Measurements from ENCODE around the gene PRRX1.

Gene PRRX1

DNA sequence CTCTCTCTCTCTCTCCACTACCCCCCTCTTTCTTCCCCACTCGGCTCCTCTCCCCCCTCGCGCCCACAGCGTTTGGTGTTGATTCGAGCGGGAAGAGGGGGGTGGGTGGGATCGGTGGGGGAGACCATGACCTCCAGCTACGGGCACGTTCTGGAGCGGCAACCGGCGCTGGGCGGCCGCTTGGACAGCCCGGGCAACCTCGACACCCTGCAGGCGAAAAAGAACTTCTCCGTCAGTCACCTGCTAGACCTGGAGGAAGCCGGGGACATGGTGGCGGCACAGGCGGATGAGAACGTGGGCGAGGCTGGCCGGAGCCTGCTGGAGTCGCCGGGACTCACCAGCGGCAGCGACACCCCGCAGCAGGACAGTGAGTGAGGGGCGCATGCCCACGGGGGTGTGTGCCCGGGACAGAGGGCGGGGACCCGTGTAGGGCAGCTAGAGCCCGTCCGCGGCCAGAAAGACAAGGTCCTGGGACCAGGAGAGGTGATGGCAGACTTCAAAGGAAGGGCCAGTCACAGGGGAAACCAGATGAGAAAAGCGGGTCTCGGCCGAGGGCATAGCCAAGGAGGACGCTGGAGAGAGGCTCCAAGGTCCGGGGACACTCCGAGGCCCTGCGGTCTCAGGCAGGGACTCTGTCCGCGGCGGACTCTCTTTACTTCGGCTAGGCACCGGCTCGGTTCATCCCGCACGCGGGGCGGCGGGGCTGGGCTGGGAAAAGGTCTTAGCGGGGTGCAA, at the start of gene PRRX1:
TSS of gene PRRX1 (plus strand) at position 39 of the 735 bp plus-strand sequence. CDS start at position 127, 88 bp downstream.
- DNase-seq (ENCODE audit: insufficient read length, low spot score) = no peak

DNA sequence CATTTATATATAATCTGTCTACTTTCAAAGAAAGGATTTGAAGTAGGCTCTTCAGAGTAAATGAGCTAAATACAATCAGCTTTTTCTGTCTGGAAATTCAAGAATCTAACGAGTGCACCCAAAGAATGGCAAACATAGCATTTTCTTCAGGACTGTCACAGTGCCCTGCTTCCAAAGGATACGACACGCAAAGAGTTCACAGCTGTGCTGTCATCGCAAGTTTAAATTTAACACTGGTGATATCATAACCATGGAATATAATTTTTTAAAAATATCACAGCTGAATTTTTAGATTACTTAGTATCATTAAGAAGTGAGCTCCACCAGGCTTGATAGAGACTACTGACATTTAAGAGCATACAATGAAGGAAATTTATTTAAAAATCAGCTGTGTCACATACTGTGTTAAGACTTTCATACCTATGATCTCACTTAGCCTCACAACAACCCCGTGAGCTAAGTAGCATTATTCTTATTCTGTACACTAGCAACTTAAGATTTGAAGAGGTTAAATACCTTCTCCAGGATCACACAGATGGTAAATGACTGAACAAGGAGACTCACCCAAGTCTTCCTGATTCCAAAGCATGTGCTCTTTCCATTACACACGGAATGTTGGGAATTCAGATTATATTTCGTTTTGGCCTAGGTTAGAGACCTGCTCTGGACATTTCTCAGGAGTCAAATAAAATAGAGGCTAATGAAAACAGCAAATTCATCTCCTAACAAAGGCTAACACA, 46.2 kb upstream of the PRRX1 start:
- FAIRE-seq (no peak), DNase-seq (ENCODE audit: insufficient read length, low spot score) (no peak)

More for the DNA sequence above, at the start of gene PRRX1:
- FAIRE-seq = no peak

DNA sequence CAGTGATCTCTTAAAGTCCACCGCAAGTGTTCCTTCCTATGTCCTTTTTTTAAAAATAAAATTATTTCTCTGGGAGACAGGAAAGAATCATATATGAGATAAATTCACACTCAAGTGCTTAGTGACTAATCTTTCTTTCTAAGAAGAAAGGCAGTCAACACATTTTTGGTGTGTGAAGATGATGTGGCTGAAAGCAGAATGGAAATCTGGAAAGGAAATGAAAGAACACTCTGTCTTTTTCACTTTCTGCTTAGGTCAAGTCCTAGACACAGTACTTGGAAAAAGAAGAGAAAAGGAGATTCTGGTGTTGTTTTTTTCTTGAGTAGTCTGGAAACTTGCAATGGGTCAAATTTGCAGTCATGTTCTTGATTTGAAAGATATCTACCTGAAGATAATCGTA, 45.5 kb upstream of the PRRX1 start:
- FAIRE-seq (no peak), DNase-seq (ENCODE audit: insufficient read length, low spot score) (no peak)

DNA sequence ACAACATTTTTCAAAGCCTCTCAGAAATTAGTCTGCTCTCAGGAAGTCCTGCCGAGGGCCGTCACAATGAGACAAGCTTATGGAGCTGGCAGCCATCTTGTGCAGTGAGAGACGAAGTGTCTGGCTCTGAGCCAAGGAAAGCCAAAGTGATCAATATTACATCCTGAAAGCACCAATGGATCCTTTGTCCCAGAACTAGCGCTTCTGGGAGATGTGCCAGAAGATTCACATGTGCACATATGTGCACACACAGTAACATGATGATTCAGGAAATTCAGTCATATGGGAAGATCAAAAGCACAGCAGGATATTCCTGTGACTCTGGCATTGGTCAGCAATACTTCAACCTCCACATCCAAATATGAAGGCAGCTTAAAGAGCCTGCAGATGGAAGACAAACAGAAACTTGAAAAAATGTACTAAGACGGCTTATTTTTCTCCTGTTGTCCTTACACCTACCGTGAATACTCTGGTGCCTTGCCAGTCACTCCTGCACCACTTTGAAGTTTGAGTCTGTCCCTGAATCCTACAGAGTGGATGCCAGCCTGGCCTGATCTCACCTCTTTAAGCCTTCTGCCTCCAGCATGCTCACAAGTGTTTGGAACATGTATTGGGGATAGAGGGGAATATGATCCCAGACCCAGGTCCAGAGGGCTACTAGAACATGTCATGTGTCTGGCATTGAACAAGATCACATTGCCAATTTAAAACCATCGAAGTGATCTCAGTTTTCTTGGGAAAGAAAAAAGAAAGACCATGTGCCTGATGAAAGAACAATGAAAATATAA, 44.5 kb upstream of the PRRX1 start:
- FAIRE-seq (no peak), DNase-seq (ENCODE audit: insufficient read length, low spot score) (no peak)

DNA sequence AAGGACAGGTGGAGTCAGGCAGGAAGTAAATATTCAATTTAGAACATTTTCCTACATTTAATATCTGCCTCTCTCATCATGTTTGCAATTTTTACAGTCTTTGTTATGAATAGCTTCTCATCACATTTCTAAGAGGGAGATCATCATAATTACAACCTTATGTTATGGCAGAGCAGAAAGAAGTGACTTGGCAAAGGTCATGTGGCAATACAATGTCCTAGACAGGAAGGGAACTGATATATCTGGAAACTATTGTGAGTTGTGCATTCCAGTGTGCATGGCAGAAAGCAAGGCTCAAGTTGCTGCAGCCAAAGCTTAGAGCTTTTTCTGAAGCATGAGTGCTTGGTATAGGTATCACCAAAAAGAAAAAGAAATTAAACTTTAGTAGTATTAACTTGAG, 43.8 kb upstream of the PRRX1 start:
- FAIRE-seq = no peak
- no peak for DNase-seq (ENCODE audit: insufficient read length, low spot score)

DNA sequence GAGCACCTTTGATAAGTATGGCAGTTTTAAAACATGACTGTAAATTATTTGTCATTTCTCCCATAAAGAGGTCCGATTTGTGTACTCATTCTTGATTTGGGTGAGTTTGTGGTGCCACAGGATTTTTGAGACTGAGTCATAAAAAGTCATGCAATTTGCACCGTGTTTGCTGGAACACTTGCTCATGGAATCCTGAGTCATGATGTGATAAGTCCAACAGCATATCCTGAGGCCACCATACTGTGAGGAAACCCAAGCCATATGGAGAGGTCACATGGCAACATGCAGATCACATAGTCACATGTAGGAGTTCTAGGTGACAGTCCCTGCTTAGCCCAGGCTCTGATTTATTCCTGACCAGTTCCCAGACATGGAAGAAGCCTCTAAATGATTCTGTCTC, 40.8 kb upstream of the PRRX1 start:
- DNase-seq (ENCODE audit: insufficient read length, low spot score) (no peak), FAIRE-seq (no peak)

DNA sequence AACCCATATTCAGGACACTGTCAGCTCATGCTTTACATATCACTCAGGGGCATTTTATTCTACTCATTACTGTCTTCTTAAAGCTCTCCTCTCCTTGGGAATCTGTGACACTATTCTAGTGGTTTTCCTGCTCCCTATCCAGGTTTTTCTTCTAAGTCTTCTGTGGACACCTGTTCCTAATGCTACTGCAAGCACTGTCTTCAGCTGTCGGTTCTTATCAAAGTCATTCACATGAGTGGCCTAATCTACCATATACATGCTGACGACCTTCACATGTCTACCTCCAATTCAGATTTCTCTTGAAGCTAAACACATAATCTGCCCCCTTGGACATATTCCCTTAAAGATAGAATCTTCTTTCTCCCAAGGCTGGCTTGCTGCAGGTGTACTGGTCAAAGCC, 39.8 kb upstream of the PRRX1 start:
- no peak for DNase-seq (ENCODE audit: insufficient read length, low spot score)
- no peak for FAIRE-seq

DNA sequence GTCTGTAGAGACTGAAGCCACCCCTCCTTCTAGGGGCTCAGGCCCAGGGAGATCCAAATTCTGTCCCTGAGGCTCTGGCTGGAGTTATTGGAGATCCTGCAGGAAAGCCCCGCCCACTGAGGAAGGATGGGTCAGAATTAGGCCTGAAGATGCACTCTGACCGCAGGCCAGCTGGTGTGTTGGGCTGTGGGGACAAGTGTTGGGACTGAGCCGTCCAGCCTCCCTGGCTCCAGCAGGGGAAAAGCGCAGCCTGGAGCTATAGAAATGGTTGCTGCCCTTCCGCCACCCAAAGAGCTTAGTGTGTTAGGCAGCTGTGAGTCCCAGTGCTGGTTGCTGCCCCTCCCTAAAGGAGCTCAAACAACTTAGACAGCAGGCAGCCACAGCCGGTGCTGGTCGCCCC, 33.0 kb upstream of the PRRX1 start:
- no peak for FAIRE-seq
- DNase-seq (ENCODE audit: insufficient read length, low spot score) = no peak

DNA sequence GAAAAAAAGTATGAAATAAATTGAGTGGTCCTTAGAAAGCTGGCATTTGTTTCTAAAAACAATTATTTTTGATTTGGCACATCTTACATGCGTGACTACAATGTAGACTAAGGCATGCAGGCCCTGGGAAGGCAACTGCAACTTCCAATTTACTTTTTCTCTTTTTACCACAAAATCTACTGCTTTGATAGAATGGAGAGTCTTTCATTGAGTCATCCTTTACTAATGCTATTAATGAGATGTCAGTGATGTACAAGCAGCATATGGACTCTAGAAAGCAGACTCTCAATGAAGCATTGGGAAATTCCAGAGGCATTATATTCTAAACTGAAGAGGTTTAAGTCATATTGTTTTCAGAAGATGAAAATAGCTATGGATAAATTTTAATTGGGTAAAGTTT, 29.6 kb upstream of the PRRX1 start:
- FAIRE-seq = no peak

DNA sequence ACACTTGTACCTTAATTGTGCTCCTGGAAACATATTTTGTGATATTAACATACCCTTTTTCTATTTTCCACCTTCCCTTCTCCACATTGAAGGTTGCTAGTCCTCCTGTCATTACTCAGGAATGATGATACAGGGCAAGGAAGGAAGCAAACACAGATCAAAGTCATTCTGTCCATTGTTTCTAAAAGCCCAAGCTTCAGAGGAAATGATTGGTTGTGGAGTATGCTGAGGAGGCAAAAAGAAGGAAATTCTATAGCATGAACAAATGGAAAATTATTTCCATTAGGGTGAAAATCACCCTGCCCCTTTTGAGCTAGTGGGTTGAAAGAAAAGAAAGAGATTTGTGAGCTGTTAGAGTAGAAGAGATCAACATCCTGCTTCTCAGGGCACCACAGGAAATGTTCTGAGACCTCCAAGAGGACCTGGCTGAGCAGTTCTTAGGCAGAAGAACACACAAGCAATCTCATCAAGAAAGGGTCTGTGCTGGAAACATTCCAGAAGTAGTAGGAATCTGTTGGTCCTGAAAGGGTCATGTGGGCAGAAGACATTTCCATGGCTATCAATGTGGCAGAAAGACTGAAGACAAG, 29.0 kb upstream of the PRRX1 start:
- FAIRE-seq = no peak

More for the DNA sequence above, 29.6 kb upstream of the PRRX1 start:
- DNase-seq (ENCODE audit: insufficient read length, low spot score) = no peak

DNA sequence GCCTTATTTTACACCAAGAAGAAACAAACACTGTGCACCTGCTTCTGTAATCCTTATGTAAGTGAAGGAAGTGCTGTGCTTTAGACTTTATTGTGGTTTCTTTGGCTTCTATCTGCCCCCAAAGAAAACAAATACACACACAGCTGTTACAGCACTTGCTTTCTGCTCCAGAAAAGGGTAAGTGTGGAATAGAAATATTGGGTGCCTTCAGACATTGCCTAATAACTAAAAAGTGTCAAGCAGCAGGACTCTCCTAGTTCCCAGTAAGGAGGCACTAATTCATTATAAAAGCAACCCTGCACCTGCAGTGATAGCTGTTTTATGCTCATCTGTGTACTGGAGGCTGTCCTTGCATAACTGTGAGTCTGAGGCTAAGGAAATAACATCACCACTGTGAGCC, 23.4 kb upstream of the PRRX1 start:
- no peak for DNase-seq (ENCODE audit: insufficient read length, low spot score)
- FAIRE-seq = no peak

More for the DNA sequence above, 29.0 kb upstream of the PRRX1 start:
- DNase-seq (ENCODE audit: insufficient read length, low spot score) = no peak

DNA sequence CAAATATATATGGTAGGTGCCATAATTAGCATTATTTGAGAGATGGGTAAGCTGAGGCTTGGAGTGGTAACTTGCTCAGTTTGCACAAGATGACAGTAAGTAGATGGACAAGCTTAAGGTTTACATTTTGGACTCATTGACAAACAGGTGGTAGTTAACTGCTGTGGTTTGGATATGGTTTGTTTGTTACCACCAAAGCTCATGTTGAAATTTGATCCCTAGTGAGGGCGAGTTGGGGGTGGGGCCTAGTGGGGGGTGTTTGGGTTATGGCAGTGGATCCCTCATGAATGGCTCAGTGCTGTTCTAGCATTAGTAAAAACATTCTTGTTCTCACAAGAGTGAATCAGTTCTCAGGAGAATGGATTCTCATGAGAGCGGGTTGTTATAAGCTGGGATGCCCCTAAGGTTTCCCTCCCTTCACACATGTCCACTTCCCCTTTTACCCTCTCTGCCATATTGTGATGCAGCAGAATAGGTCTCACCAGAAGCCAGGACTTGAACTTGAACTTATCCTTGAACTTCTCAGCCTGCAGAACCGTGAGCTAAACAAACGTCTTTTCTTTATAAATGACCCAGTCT, 6.6 kb upstream of the PRRX1 start:
- FAIRE-seq (no peak), DNase-seq (ENCODE audit: insufficient read length, low spot score) (no peak)

DNA sequence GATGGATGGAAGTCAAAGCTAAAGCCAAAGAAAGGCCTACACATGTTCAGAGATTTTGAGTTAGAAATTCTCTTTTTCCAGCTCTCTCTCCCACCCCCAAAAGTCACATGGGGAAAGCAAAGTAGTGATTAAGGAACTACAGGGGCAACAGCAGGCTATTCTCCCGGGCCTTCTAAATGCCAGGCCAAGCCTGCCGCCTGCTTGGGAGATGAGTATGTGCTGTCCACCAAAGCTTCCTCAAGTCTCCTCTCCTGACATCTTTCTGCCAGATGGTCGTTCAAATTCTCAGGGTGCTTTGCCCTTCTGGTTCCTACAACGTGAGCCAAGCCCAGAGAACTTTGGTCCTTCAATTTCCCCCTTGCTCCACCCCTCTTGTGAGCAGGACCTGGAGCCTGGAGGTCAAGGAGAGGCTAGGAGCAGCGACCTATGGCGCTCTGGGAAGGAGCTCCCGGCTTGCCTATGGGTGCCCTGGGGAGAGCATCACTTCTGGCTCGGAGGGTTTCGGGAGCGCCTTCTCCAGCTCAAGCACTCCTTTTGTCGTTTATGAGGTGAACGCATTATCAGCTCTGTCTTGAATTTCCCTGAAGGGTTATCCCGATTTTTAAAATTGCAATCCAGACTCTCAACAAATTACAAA, 4.4 kb upstream of the PRRX1 start:
- no peak for FAIRE-seq
- DNase-seq (ENCODE audit: insufficient read length, low spot score) = no peak

DNA sequence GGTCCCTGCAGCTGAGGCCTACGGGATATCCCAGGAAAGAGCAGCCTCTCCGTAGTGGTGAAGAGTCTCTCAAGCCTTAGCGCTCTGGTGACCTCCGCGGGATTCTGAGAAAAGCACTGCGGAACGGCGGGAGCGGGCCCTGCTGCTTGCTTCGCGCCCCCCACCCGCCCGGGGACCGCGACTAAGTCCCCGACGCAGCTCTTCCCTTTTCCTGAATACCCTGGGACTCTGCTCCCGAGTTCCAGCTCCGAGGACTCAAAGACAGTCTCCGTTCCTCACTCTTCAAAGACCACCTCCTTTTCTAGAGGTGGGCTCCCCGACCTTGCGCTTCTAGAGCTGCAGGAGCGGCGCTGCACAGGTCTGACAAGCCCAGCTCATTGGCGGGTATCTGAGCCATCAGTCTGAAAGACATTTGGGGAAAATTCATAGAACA, 3.6 kb upstream of the PRRX1 start:
- no peak for FAIRE-seq
- DNase-seq (ENCODE audit: insufficient read length, low spot score) = no peak

DNA sequence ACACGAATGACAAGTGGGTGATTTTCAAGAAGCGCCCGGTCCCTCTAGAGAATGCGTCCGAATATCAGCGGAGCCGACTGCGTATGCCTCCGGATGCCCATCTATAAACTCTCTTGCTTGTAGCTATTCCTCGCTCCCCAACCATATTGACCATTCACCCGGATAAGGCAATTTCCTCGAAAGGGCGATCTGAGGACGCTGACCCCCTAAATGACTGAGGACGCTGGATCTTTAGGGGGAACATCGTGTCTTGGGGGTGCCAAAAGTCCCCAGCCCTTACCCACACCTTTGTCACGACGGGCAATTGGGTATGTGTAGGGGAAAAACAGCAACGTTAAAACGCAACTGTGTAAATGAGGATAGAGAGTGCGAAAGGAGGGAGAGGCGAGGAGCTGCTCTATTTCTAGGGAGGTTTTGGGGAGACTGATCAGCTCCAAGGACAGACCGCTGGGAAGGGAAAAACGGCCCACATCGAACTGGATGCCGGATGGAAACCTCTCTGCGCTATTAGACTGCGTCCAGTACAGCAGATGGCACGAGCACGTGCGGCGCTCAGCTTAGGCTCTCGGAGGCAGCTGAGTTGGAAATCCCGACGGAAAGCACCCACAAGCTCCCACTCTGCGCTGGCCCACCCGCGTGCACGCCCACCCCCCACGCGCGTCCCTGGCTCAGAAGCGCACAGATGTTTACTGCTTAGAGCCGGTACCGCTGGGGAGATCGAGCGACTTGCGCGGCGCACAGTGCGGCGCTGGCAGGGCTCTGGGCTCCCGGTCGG, 2.9 kb upstream of the PRRX1 start:
- no peak for DNase-seq (ENCODE audit: insufficient read length, low spot score)
- FAIRE-seq = no peak

DNA sequence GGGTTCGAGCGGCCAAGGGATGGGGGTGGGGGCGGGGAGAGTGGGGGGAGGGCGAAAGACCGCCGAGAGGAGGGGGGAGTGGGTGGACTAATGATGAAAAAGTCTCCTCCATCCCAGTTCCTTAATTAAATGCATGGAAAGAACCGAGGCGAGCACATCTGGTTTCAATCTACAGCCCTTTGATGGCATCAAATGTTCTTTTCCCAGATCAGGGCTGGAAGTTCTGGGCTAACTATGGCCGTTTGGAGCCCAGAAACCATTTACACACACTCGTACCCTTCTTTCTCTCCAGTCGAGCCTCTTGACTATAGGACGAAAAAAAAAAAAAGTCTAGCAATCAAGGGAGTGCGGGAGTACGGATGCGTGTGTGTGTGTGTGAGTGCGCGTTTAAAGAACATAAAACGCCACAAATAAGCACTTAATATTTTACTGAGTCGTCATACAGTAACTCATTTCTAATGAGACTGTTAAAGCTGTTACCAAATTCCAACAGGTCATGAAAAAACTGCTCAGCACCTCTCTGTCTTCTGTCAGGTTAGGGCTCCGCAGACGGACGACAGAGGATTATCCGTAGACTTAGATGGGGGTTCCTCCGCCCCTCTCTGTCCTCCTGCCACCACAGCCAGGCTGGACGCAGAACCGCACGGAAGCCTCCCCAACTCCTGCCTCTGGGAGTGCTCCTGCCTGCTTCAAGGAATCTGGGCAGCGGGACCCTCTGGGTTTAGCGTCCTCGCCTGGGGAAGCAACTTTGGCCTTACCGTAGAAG, 2.1 kb upstream of the PRRX1 start:
- FAIRE-seq (no peak), DNase-seq (ENCODE audit: insufficient read length, low spot score) (no peak)

DNA sequence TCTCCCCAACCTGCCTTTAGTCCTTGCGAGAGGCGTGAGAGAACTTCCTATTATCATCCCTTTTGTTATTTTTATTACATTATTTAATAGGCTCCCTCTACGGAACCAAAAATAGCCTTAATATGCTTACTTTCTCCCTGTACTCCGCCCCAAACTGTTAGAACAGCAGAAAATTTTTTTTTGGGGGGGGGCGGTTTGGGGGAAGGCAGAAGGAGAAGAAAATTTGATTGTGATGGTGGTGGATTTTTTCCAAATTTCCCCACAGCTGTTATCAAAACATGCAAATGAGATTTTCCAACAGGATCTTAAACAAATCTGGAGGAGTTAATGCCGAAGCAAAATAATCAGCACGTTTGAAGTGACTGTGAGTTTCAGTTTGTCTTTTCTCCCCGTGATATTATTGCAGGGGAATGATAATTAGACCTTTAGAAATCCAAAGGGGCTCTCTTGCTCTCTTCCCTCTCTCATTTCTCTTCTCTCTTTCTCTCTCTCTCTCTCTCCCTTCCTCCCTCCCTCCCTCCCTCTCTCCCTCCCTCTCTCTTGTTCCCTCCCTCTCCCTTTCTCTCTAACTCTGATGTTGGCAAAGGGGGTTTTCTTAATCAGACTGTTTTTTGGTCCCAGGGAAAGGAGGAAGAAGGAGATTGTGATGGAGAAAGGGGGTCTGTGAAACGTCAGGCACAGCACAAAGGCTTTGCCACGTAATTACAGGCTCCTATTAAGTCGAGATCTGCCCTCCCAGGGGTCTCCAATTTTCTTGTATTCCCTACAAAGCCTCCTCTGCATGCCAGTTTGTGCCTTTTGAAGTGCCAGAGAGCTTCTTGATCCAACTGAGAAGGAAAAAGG, 1.1 kb upstream of the PRRX1 start:
- FAIRE-seq (no peak), DNase-seq (ENCODE audit: insufficient read length, low spot score) (no peak)
